Mesenchymal stem cell (in vitro differentiated cells and primary cell): ENCODE measurements around the gene PHF19.

Experiments used
- DNase-seq: peaks from one replicate; pipeline ENCODE4 v3.0.0-alpha.2; 2013
- H2AFZ ChIP-seq: one replicate; pipeline ENCODE4 v1.6.1; 2013; ENCODE audit warnings: low read depth, mild to moderate bottlenecking, control low read depth, inconsistent platforms, low read length, moderate library complexity
- H2AK5ac ChIP-seq: 2 replicates; pipeline ENCODE4 v1.6.1; 2013; ENCODE audit warnings: low read length, moderate library complexity, mild to moderate bottlenecking, inconsistent platforms; ENCODE audit not compliant: severe bottlenecking
- H2BK120ac ChIP-seq: one replicate; pipeline ENCODE4 v1.6.1; 2013; ENCODE audit warnings: low read depth, mild to moderate bottlenecking, inconsistent platforms, low read length, moderate library complexity
- H2BK12ac ChIP-seq, 2 experiments: one replicate each; pipeline ENCODE4 v1.6.1; 2013; ENCODE audit warnings: inconsistent platforms in 2 of 2, low read length in 2 of 2, mild to moderate bottlenecking in 2 of 2, moderate library complexity in 2 of 2, control low read depth in 1 of 2
- H2BK15ac ChIP-seq: one replicate; pipeline ENCODE4 v1.6.1; 2013; ENCODE audit warnings: mild to moderate bottlenecking, low read depth, inconsistent platforms; ENCODE audit not compliant: poor library complexity, severe bottlenecking
- H2BK5ac ChIP-seq: 2 replicates; pipeline ENCODE4 v1.6.1; 2013; ENCODE audit warnings: low read depth, mild to moderate bottlenecking, low read length, control low read depth, inconsistent platforms; ENCODE audit not compliant: poor library complexity, severe bottlenecking
- H3K14ac ChIP-seq, 2 experiments: one replicate each; pipeline ENCODE4 v1.6.1; 2013; ENCODE audit warnings: inconsistent platforms in 2 of 2, low read length in 2 of 2, control low read depth in 1 of 2, mild to moderate bottlenecking in 1 of 2, moderate library complexity in 1 of 2
- H3K18ac ChIP-seq, 2 experiments: one replicate each; pipeline ENCODE4 v1.6.1; 2013; ENCODE audit warnings: inconsistent platforms in 2 of 2, low read length in 2 of 2, control low read depth in 1 of 2, low read depth in 1 of 2, mild to moderate bottlenecking in 1 of 2
- H3K23ac ChIP-seq, 2 experiments: one replicate each; pipeline ENCODE4 v1.6.1; 2013; ENCODE audit warnings: inconsistent platforms in 2 of 2, low read length in 2 of 2, mild to moderate bottlenecking in 2 of 2, moderate library complexity in 2 of 2, control low read depth in 1 of 2
- H3K27ac ChIP-seq: 2 replicates; pipeline ENCODE4 v1.5.1; 2013; ENCODE audit warnings: mild to moderate bottlenecking, moderate library complexity, low read length, control low read depth, inconsistent platforms; ENCODE audit not compliant: poor library complexity, severe bottlenecking
- H3K27me3 ChIP-seq, 2 experiments: 2 replicates each; pipeline versions ENCODE4 v1.6.1 to v1.7.0; 2013; ENCODE audit warnings: low read length in 2 of 2, mild to moderate bottlenecking in 2 of 2, moderate library complexity in 2 of 2, control low read depth in 1 of 2, inconsistent platforms in 1 of 2; ENCODE audit not compliant: control insufficient read depth in 1 of 2, insufficient read depth in 1 of 2
- H3K36me3 ChIP-seq, 2 experiments: 2 replicates each; pipeline versions ENCODE4 v1.6.1 to v1.7.0; 2013; ENCODE audit warnings: low read length in 2 of 2, control low read depth in 1 of 2, inconsistent platforms in 1 of 2, low read depth in 1 of 2, mild to moderate bottlenecking in 1 of 2; ENCODE audit not compliant: insufficient read depth in 2 of 2, control insufficient read depth in 1 of 2
- H3K4ac ChIP-seq, 2 experiments: one replicate each; pipeline ENCODE4 v1.6.1; 2013; ENCODE audit warnings: inconsistent platforms in 2 of 2, low read length in 2 of 2, mild to moderate bottlenecking in 2 of 2, moderate library complexity in 2 of 2, control low read depth in 1 of 2, low read depth in 1 of 2
- H3K4me1 ChIP-seq: 2 replicates; pipeline ENCODE4 v1.6.1; 2013; ENCODE audit warnings: low read depth, low read length, control low read depth; ENCODE audit not compliant: control insufficient read depth, insufficient read depth
- H3K4me2 ChIP-seq: 2 replicates; pipeline ENCODE4 v1.6.1; 2013; ENCODE audit warnings: low read length, mild to moderate bottlenecking, inconsistent platforms; ENCODE audit not compliant: poor library complexity, severe bottlenecking
- H3K4me3 ChIP-seq, 2 experiments: 2 replicates each; pipeline versions ENCODE4 v1.5.1 to v1.7.0; 2013; ENCODE audit warnings: low read length in 2 of 2, mild to moderate bottlenecking in 2 of 2, control low read depth in 1 of 2, low read depth in 1 of 2; ENCODE audit not compliant: insufficient read depth in 1 of 2
- H3K79me1 ChIP-seq: replicated peaks from 2 replicates; pipeline ENCODE4 v1.6.1; 2013; ENCODE audit warnings: mild to moderate bottlenecking, control low read depth, low read length, inconsistent platforms; ENCODE audit not compliant: poor library complexity, severe bottlenecking
- H3K9ac ChIP-seq: 2 replicates; pipeline ENCODE4 v1.7.0; 2013; ENCODE audit warnings: mild to moderate bottlenecking, low read length, moderate library complexity
- H3K9me3 ChIP-seq: 2 replicates; pipeline ENCODE4 v1.7.0; 2013; ENCODE audit warnings: mild to moderate bottlenecking, low read length; ENCODE audit not compliant: control insufficient read depth
- H4K8ac ChIP-seq: one replicate; pipeline ENCODE4 v1.6.1; 2013; ENCODE audit warnings: inconsistent platforms, mild to moderate bottlenecking, low read length, moderate library complexity
- H4K91ac ChIP-seq: one replicate; pipeline ENCODE4 v1.6.1; 2013; ENCODE audit warnings: mild to moderate bottlenecking, low read length, inconsistent platforms
- WGBS: methylation state at CpG from one replicate; pipeline ENCODE4 v1.1.7; 2013; ENCODE audit warnings: mixed read lengths; 5-methylcytosine and 5-hydroxymethylcytosine counted together

Gene PHF19

GRCh38 chr9:120921661-120922181 is 44.7 kb upstream of the PHF19 start:
- Histone ChIP-seq H2BK120ac (no peak overlapping the region), H3K23ac (no peak overlapping the region), H3K4me1 (peaks cover 26% of the 10 kb centered on the region), H3K27ac (no peak overlapping the region), H3K9me3 (peaks cover 3% of the 10 kb centered on the region), H2AK5ac (no peak overlapping the region), H3K4ac (no peak overlapping the region), H3K27me3 (no peaks in the 10 kb centered on the region), H2BK5ac (no peak overlapping the region), H3K18ac (no peak overlapping the region), H3K9ac (peak overlapping the region; percentile 27), H3K14ac (no peak overlapping the region), H3K4me3 (no peak overlapping the region), H2AFZ (no peak overlapping the region), H2BK15ac (no peak overlapping the region), H2BK12ac (no peak overlapping the region), H4K8ac (no peak overlapping the region), H4K91ac (peak overlapping the region; percentile 28), H3K36me3 (no peaks in the 10 kb centered on the region), H3K79me1 (no peaks in the 10 kb centered on the region), H3K4me2 (no peak overlapping the region)
- 72% methylated on average over 8 of the region's 8 CpGs for WGBS
- no peak for DNase-seq

- H2BK15ac ChIP-seq, result no peak overlapping the region
These were observed 43.8 kb upstream of the PHF19 start for GRCh38 chr9:120920806-120921178.

GRCh38 chr9:120919843-120920805 is 43.1 kb upstream of the PHF19 start:
- H3K79me1 ChIP-seq, result no peaks in the 10 kb centered on the region
- no peak overlapping the region for H3K23ac ChIP-seq
- H3K4me2 ChIP-seq, result no peak overlapping the region
- H3K4ac ChIP-seq, result peak overlapping the region in 1 of 2 experiments; percentile 57
- H3K4me3 ChIP-seq, result no peak overlapping the region
- H3K9me3 ChIP-seq, result peaks cover 3% of the 10 kb centered on the region
- no peaks in the 10 kb centered on the region for H3K27me3 ChIP-seq
- 89% methylated on average over 6 of the region's 6 CpGs for WGBS
- H3K27ac ChIP-seq, result no peak overlapping the region
- H3K9ac ChIP-seq, result no peak overlapping the region
- peak overlapping the region in 1 of 2 experiments; percentile 55 for H3K18ac ChIP-seq
- peak overlapping the region; percentile 48 for H4K8ac ChIP-seq
- no peaks in the 10 kb centered on the region for H3K36me3 ChIP-seq
- no peak overlapping the region for H4K91ac ChIP-seq
- peak overlapping the region in 1 of 2 experiments; percentile 46 for H3K14ac ChIP-seq
- no peak overlapping the region for H2BK5ac ChIP-seq
- H2BK12ac ChIP-seq, result peak overlapping the region in 1 of 2 experiments; percentile 21
- DNase-seq, result no peak
- peak overlapping the region; percentile 27 for H2AK5ac ChIP-seq
- H3K4me1 ChIP-seq, result peaks cover 14% of the 10 kb centered on the region
- no peak overlapping the region for H2BK15ac ChIP-seq
- H2BK120ac ChIP-seq, result no peak overlapping the region
- H2AFZ ChIP-seq, result no peak overlapping the region

More at GRCh38 chr9:120920806-120921178, 43.8 kb upstream of the PHF19 start:
- no peak overlapping the region for H2BK120ac ChIP-seq
- H3K4me2 ChIP-seq, result no peak overlapping the region
- H2BK12ac ChIP-seq, result no peak overlapping the region
- H2BK5ac ChIP-seq, result no peak overlapping the region
- H2AK5ac ChIP-seq, result peak overlapping the region; percentile 20
- H3K4me3 ChIP-seq, result no peak overlapping the region
- WGBS, result 53% methylated on average over 2 of the region's 3 CpGs
- H3K27ac ChIP-seq, result no peak overlapping the region
- no peaks in the 10 kb centered on the region for H3K36me3 ChIP-seq
- no peak overlapping the region for H3K9ac ChIP-seq
- H3K18ac ChIP-seq, result peak overlapping the region in 1 of 2 experiments; percentile 18
- no peaks in the 10 kb centered on the region for H3K27me3 ChIP-seq
- H4K8ac ChIP-seq, result no peak overlapping the region
- H3K4ac ChIP-seq, result peak overlapping the region in 1 of 2 experiments; percentile 24
- no peak overlapping the region for H3K14ac ChIP-seq
- H2AFZ ChIP-seq, result no peak overlapping the region
- peaks cover 18% of the 10 kb centered on the region for H3K4me1 ChIP-seq
- DNase-seq, result no peak
- H3K23ac ChIP-seq, result no peak overlapping the region
- peaks cover 3% of the 10 kb centered on the region for H3K9me3 ChIP-seq
- no peaks in the 10 kb centered on the region for H3K79me1 ChIP-seq
- no peak overlapping the region for H4K91ac ChIP-seq
